NCI-H2107 (cell line): Measurements from ENCODE around the gene AGO3.

Experiments used
- DNase-seq: peaks from one replicate; lab custom pipeline; 2025; lab: John Stamatoyannopoulos, UW

The AGO3 gene

GRCh38 chr1:36096500-36097432 lies 165.9 kb downstream of the AGO3 start:
- no peak for DNase-seq

GRCh38 chr1:36097693-36098585 lies 167.0 kb downstream of the AGO3 start:
- DNase-seq, result no peak

DNA sequence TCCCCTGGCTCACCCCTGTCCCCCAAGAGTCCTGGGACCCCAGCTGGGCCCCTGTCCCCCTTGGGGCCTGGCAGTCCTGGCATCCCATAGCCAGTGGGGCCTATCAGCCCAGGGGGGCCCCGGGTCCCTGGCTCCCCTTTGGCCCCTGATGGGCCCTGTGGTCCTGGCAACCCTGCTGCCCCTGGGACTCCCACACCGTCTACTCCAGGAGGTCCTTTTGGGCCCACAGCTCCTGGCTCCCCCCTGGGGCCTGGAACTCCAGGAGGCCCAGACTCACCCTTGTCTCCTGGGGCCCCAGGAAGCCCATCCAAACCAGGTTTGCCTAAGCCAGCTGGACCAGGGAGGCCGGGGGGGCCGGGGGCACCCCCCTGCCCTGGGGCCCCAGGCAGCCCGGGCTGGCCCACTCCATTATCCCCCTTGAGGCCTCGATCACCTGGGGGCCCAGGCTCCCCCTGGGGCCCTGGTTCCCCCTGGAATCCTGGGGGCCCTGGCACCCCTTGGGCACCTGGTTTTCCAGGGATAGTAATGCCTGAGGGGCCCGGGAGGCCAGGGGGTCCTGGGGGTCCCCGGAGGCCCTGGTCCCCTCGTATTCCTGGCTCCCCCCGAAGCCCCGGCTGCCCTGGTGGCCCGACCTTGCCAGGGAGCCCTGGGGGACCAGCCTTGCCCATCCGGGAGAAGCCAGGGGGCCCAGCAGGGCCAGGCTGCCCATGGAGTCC lies 167.9 kb downstream of the AGO3 start:
- DNase-seq, result no peak

DNA sequence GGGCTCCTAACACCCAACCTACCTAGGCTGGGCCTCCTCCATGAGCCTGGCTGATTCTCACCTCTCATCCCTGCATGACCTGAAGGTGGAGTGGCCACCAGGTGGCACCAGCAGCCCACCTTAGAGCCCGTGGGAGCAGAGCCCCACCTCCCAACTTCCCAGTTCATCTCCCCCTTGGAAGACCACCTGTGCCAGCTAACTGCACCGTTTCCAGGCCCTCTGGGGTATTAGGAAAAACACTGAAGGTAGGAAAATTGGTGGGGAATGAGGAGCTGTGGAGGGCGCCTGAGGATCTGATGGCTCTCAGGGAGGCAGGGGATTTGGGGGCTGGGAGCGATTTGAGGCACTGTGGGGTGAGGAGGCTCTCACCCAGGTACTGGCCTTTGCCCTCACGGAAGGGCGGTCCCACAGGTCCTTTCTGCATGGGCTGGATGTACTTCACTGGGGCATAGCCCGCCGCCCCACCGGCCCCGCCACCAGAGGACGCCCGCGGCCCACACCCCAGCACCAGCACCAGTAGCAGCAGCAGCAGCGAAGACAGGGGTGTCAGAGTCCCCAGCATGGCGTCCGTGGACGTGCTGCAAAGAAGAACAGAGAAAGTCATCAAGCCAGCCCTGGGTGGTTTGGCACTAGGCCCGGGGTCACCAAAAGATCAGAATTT lies 168.9 kb downstream of the AGO3 start:
- DNase-seq, result peak; percentile 48

- DNase-seq, result no peak
These were observed 169.5 kb downstream of the AGO3 start for GRCh38 chr1:36100376-36100775.

DNA sequence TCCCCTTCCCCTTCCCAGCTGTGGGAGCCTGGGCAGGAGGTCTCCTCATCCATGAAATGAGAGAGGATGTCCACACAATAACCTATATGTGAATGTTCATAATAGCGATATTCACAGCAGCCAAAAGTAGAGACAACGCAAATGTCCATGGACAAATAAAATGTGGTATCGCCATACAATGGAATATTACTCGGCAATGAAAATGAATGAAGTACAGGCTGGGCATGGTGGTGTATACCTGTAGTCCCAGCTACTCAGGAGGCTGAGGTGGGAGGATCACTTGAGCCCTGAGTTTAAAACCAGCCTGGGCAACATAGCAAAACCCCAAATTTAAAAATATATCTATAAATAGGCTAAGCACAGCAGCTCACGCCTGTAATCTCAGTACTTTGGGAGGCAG lies 170.6 kb downstream of the AGO3 start:
- no peak for DNase-seq

DNA sequence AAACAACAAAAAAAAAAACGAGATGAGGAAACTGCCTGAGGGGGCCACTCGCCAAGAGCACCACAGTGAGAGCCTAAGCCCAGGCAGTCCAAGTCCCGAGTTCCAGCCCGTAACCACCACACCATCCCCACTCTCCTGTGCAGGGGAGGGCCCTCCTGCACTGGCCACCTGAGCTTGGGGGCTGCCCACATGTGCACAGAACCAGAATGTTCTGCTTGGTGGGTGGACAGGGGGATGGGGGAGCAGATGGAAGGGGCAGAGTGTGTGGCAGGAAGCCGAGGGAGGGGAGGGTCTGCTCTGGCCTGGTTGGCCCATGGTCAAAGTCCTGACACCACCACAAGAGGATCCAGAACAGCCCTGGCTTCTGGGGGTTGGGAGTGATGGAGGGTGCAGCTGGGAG lies 175.4 kb downstream of the AGO3 start:
- DNase-seq, result no peak

DNA sequence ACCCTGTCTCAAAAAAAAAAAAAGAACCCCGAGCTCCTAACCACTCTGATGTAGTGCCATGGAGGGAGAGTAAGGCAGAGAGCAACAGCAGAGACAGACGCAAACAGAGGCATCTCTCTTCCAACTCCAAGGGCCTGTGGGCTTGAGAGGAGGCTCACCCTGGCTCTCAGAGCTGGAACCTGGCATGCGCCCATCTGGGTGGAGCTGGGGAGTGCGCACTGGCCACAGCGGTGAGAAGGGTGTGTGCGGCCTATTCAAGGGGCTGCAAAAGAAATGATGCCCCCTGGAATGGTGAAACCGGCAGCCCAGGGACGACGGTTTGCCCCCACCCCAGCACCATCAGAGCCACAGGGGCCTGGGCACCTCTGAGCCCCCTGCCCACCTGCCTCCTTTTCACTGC lies 176.5 kb downstream of the AGO3 start:
- DNase-seq, result no peak

DNA sequence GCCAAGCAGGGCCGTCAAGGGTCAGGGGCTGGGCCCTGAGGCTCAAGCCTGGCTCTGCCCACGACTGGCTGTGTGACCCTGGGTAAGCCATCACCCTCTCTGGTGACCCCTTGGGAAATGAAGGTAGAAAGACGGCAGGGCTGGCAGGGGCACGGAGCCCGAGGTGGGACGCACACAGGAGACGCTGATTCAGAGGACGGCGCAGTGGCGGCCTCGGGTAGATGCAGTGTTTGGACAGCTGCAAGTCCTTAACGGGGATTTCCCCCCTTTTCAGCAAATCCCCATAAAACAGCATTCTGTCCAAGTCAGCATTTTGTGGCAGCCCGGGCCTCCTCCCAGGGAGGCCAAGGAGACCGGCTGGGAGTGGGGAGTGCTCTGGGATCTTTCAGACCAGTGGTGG lies 177.4 kb downstream of the AGO3 start:
- no peak for DNase-seq

DNA sequence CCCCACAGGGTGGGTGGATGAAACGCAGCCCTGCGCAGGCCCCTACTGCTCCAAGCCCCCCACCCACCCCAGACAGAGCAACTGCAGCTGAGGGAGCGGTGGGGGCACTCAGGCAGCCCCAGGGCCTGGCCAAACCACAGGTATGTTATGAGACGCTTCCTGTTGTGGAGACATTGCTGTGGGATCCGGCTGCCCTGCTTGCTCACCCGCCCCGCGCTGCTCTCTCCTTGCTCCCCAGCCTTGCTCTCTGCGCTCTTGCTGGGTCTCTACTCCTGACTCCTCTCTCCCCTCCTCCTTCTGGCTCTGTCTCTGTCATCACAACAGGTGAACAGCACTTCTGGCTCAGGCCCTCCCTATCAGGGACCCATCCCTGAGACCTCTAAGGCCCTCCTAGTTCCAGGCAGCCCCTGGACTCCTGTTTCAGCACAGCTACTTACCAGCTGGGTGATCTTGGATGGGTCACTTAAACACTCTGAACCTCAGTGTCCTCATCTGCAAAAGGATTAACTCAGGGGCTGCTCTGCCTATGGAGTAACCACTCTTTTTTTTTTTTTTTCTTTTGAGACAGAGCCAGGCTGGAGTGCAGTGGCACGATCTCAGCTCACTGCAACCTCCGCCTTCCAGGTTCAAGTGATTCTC lies 178.3 kb downstream of the AGO3 start:
- DNase-seq, result no peak

DNA sequence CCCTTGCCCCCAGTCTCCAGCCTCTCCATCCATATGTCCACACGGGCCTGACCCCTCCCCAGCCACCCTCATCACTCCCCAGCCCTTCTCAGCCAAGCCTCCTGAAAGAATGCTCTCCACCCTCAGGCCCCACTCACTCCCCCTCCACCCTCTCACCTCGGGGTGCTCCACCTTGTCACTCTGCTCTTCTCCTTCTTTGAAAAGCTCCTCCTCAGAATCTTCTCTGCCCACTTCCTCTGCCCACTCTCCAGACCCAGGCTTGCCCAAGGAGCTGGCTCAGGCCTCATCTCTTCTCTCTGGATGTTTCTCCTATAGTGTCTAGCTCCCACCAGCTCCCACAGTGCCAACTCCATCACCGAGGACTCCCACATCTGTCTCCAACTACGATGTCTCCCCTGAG lies 180.2 kb downstream of the AGO3 start:
- DNase-seq, result no peak

DNA sequence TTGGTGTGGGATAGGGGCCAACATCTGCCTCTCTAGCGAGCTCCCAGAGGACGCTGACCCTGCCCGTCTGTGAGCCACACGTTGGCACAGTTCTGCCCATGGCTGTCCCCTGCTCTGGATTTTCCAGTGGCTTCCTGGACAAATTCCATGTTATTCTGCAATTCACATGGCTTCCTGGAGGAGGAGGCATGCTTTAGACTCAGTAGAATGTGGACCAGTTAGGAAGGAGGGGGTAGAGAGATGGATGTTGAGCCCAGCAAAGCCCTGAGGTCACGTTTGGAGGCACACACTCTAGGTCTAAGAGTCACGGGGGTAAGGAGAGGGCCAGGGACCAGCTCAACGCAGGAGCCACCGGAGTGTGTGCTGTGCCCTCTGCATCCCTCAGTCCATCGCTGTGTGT lies 181.9 kb downstream of the AGO3 start:
- DNase-seq, result no peak

- no peak for DNase-seq
These were observed 183.5 kb downstream of the AGO3 start for GRCh38 chr1:36114371-36114770.

- no peak for DNase-seq
These were observed 184.3 kb downstream of the AGO3 start for GRCh38 chr1:36115200-36115669.

DNA sequence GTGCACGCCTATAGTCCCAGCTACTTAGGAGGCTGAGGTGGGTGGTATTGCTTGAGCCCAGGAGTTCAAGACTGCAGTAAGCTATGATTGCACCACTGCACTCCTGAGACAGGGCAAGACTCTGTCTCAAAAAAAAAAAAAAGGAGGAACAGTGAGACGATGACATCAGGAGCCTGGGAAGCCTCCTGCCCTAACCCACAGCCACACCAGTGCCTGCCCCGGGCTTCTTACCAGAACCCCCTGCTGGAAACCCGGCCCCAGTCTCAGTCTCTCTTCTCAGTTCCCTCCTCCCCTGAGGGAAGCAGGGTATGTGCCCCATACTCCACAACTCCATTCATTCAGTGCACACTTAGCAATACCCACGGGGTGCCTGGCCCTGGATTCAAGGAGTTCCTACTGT lies 185.0 kb downstream of the AGO3 start:
- DNase-seq, result no peak

DNA sequence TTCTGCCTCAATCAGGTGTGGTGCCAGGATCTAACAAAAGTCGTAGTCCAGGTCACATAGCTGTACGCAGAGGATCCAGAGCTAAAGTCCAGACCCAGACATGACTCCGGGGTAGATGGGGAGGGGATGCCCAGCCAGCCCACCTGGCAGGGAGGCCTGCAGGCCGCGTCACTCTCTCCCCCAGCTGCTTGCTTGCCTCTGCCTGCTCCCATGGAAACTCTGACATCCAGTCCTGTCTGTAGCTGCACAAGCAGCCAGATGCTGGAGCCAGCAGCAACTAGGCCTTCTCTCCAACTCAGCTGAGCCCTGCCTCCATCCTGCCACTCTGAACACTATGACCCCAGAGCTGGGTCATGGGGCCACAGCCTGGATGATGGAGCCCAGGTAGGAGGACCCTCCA lies 186.0 kb downstream of the AGO3 start:
- no peak for DNase-seq

GRCh38 chr1:36118447-36119204 lies 187.7 kb downstream of the AGO3 start:
- DNase-seq, result no peak

DNA sequence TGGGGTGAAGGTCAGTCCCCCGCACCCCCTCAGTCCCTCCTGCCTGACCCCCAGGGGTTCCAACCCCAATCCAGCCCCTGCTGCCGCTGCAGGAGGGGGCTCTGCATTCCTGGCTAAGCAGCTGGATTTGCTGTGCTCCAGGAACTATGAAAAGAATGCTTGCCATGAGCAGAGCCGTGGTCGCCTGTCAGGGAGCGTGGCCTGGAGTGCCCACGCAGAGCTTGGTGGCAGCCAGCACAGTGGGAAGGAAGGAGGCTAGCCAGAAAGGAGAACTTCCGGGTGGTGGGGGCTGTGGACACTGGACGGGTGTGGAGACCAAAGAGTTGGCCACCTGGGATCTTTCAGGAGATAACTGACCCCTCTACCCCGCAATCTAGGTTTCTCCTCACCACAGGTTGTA lies 188.6 kb downstream of the AGO3 start:
- DNase-seq, result no peak
